Spleen (tissue), 7 donors: ENCODE results near the gene CCNH.

ENCODE experiments used
- POLR2A ChIP-seq, 3 donors: fragments of 450-650 bp; IDR thresholded peaks; one replicate each; pipeline ENCODE4 v1.5.1; 2017; ENCODE audit warnings: antibody characterized with exemption in 3 of 3, mild to moderate bottlenecking in 1 of 3
- POLR2AphosphoS5 ChIP-seq, 3 donors: sonication (generic); formaldehyde crosslinking; IDR thresholded peaks; one replicate each; pipeline ENCODE4 v1.5.1; 2017; ENCODE audit warnings: antibody characterized with exemption in 3 of 3
- TF ChIP-seq, protein P1 (sequence below), 11 experiments: fragments of 200-600 bp in 7 of 11; fragments of 450-650 bp in 4 of 11; sonication (generic) in 4 of 11; IDR thresholded peaks in 8 of 11; conservative IDR thresholded peaks in 3 of 11; 1 replicate in 7 of 11; 2 replicates in 4 of 11; pipeline versions ENCODE4 v1.4.0 to v1.8.0; 2016 to 2021; ENCODE audit warnings: antibody characterized with exemption in 11 of 11, inconsistent platforms in 4 of 11, mild to moderate bottlenecking in 1 of 11
- donor health status: DM: no; HTN: no; CAD: no; lungs with moderate emphysema.
- donor health status: DM: no; HTN: no; CAD: no.
- donor health status: DM: no; HTN: no; CAD: no.

DNA sequence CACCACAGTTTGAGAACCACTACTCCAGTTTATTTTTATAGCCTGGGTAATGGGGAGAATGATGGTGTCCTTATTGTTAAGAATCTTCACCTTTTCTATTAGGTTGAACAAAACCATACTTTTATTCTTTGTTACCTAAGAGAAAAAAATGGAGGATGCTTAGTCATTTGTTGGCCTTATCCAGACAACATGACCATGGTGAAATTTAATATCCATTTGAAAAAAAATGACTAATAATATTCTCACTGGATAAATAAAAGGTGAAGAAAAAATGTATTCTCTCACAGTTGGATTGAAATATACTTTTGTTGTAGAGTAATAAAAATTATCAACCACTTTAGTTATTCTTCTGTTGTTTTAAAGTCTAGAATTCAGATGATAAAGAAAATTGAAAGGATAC is 5.8 kb upstream of the CCNH start:
- TF ChIP-seq, protein P1, sequence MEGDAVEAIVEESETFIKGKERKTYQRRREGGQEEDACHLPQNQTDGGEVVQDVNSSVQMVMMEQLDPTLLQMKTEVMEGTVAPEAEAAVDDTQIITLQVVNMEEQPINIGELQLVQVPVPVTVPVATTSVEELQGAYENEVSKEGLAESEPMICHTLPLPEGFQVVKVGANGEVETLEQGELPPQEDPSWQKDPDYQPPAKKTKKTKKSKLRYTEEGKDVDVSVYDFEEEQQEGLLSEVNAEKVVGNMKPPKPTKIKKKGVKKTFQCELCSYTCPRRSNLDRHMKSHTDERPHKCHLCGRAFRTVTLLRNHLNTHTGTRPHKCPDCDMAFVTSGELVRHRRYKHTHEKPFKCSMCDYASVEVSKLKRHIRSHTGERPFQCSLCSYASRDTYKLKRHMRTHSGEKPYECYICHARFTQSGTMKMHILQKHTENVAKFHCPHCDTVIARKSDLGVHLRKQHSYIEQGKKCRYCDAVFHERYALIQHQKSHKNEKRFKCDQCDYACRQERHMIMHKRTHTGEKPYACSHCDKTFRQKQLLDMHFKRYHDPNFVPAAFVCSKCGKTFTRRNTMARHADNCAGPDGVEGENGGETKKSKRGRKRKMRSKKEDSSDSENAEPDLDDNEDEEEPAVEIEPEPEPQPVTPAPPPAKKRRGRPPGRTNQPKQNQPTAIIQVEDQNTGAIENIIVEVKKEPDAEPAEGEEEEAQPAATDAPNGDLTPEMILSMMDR (IDR thresholded peaks at IDR 0.05 in 8 of 11, conservative IDR thresholded peaks at IDR 0.05 in 3 of 11), result no peak
- TF ChIP-seq POLR2A (IDR thresholded peaks at IDR 0.05), result no peak
- TF ChIP-seq POLR2AphosphoS5 (IDR thresholded peaks at IDR 0.05), result no peak
